B cell (primary cell): ENCODE data around the gene ZDHHC14.
A peak's percentile ranks its signal among the peaks of the same experiment; 100 is the strongest.

Experiments used
- EZH2 ChIP-seq: IDR thresholded peaks from 2 replicates; pipeline ENCODE4 v1.6.1; 2012; ENCODE audit warnings: borderline replicate concordance, low read depth, mild to moderate bottlenecking, moderate library complexity, low read length; ENCODE audit not compliant: insufficient read depth, poor library complexity, severe bottlenecking
- TF ChIP-seq, protein P1 (sequence below): fragments of 200-600 bp; IDR thresholded peaks from one replicate; pipeline ENCODE4 v1.8.0; 2022; ENCODE audit warnings: antibody characterized with exemption, mild to moderate bottlenecking

DNA sequence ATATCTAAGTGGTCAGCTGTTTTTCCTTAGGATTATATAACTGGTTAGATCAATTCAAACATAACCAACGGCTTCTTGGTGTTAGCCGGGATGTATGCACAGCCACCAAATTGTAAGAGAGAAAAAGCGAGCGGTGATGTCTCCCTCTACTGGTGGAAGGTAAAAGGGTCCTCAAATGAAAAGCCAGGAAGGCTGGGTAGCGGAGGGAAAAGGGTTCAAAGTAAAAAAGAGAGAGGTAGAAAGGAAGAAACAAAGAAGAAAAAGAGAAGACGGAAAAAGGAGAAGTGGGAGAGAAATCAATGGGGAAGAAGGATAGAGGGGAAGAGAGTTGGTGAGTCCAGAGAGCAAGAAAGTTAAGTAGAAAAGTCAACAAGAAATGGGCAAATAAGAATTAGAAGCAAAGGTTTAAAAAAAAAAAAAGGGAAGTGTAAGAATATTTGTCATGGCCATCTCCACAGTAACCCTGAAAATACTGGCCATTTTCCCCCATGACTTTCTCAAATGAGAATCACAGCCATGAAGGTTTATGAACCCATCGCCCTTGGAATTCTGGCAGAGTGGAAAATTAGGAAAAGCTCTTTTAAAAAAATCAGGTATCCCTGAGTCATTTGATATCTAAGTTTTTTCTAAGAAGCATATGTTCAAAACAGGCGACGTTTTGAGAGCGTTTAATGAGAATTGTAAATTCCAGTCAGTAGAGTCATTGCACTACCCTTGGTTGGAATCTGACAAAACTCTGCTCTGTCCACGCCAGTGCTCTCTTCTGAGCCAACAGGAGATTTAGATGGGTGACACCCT lies 286.4 kb downstream of the ZDHHC14 start:
- TF ChIP-seq EZH2 = no peak
- TF ChIP-seq, protein P1, sequence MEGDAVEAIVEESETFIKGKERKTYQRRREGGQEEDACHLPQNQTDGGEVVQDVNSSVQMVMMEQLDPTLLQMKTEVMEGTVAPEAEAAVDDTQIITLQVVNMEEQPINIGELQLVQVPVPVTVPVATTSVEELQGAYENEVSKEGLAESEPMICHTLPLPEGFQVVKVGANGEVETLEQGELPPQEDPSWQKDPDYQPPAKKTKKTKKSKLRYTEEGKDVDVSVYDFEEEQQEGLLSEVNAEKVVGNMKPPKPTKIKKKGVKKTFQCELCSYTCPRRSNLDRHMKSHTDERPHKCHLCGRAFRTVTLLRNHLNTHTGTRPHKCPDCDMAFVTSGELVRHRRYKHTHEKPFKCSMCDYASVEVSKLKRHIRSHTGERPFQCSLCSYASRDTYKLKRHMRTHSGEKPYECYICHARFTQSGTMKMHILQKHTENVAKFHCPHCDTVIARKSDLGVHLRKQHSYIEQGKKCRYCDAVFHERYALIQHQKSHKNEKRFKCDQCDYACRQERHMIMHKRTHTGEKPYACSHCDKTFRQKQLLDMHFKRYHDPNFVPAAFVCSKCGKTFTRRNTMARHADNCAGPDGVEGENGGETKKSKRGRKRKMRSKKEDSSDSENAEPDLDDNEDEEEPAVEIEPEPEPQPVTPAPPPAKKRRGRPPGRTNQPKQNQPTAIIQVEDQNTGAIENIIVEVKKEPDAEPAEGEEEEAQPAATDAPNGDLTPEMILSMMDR = peak; percentile 95
